Mesendoderm (in vitro differentiated cells): ENCODE data around the gene TMEM181.
"Not testable (repeated sequence)": the region's sequence is repeated elsewhere in the genome, so short reads cannot be mapped to it uniquely, and the experiment has no call there.

ENCODE experiments used
- DNase-seq: peaks from one replicate; pipeline ENCODE4 v3.0.0; 2013
- H2AK5ac ChIP-seq: 2 replicates; pipeline ENCODE4 v1.6.1; 2013; ENCODE audit warnings: low read length, inconsistent platforms
- H2BK120ac ChIP-seq: 2 replicates; pipeline ENCODE4 v1.6.1; 2013; ENCODE audit warnings: low read depth, mild to moderate bottlenecking, low read length, moderate library complexity, mixed read lengths
- H2BK15ac ChIP-seq: replicated peaks from 2 replicates; pipeline ENCODE4 v1.6.1; 2013; ENCODE audit warnings: low read depth, mild to moderate bottlenecking, moderate library complexity
- H2BK5ac ChIP-seq: 2 replicates; pipeline ENCODE4 v1.6.1; 2013; ENCODE audit warnings: low read length, inconsistent platforms
- H3K18ac ChIP-seq: 2 replicates; pipeline ENCODE4 v1.6.1; 2013; ENCODE audit warnings: mild to moderate bottlenecking, low read length, mixed read lengths
- H3K23ac ChIP-seq: one replicate; pipeline ENCODE4 v1.6.1; 2013; ENCODE audit warnings: low read length
- H3K27ac ChIP-seq: 2 replicates; pipeline ENCODE4 v1.5.1; 2013; ENCODE audit warnings: low read depth, mild to moderate bottlenecking, inconsistent platforms, low read length, moderate library complexity
- H3K27me3 ChIP-seq: 2 replicates; pipeline ENCODE4 v1.6.1; 2013; ENCODE audit warnings: low read length, control low read depth, mild to moderate bottlenecking, inconsistent platforms; ENCODE audit not compliant: insufficient read depth, poor library complexity
- H3K36me3 ChIP-seq: 2 replicates; pipeline ENCODE4 v1.6.1; 2013; ENCODE audit warnings: low read length, inconsistent platforms; ENCODE audit not compliant: control insufficient read depth, insufficient read depth
- H3K4ac ChIP-seq: one replicate; pipeline ENCODE4 v1.6.1; 2013; ENCODE audit warnings: low read depth, mild to moderate bottlenecking, low read length, moderate library complexity
- H3K4me1 ChIP-seq: 2 replicates; pipeline ENCODE4 v1.6.1; 2013; ENCODE audit warnings: low read depth, low read length, inconsistent platforms; ENCODE audit not compliant: control insufficient read depth
- H3K4me2 ChIP-seq: 2 replicates; pipeline ENCODE4 v1.6.1; 2013; ENCODE audit warnings: low read length
- H3K4me3 ChIP-seq: 2 replicates; pipeline ENCODE4 v1.5.1; 2013; ENCODE audit warnings: mild to moderate bottlenecking, low read length
- H3K56ac ChIP-seq: one replicate; pipeline ENCODE4 v1.6.1; 2013; ENCODE audit warnings: low read length
- H3K79me1 ChIP-seq: 2 replicates; pipeline ENCODE4 v1.6.1; 2013; ENCODE audit warnings: low read length, inconsistent platforms
- H3K79me2 ChIP-seq: 2 replicates; pipeline ENCODE4 v1.6.1; 2013; ENCODE audit warnings: mild to moderate bottlenecking, low read length; ENCODE audit not compliant: control insufficient read depth, insufficient read depth
- H3K9ac ChIP-seq: 2 replicates; pipeline ENCODE4 v1.6.1; 2013; ENCODE audit warnings: low read length, inconsistent platforms
- H4K5ac ChIP-seq: one replicate; pipeline ENCODE4 v1.6.1; 2013; ENCODE audit warnings: low read length
- H4K8ac ChIP-seq: one replicate; pipeline ENCODE4 v1.6.1; 2013; ENCODE audit warnings: low read depth, mild to moderate bottlenecking, control low read depth, low read length, moderate library complexity
- WGBS: extraction: QIAGEN DNeasy Blood & Tissue Kit; methylation state at CpG from one replicate; pipeline ENCODE4 v1.1.7; 2013; ENCODE audit warnings: low lambda C conversion rate, missing lambda C conversion rate; ENCODE audit not compliant: insufficient coverage; ENCODE audit errors: extremely low coverage; 5-methylcytosine and 5-hydroxymethylcytosine counted together

Gene TMEM181

DNA sequence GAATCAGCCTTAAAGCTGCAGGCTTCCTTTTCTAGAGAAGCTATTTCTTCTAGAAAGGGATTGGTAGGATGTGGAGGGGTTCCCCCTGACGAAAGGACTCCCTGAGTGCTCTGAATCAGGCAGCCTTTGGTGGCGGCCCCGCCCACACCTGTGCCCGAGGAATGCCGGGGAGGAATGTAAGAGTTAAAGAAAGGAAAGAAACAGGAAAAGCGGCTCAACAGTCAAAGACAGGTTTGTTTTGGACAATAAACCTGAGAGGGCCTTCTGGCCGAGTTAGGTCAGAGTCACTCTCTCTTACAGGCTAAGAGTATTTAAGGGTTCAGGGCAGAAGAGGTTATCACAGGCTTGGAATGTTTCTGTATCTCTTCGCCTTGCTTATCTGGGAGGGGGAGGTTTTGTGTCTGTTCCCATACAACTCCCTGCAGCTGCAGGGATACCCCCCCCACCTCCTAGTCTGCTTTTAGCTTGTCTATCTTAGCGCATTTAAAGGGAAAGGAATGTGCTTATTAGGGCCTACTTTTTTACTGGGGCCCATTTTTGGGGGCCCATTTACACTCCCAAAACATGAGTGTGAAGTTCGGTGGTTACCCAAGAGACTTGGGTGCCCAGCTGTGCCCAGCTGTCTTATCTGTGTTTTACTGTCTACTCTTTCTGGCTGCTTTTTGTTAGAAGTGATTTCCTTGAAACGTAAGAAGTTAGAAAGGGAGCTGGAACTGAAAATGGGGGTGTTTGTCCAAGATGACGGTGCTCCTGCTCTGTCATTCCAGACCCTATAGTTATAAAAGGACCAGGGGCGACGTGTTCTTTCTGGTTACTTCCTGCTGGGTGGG is 51.9 kb downstream of the TMEM181 start:
- Histone ChIP-seq H2AK5ac (no peak overlapping the region), H4K5ac (no peak overlapping the region), H3K56ac (peak overlapping the region; percentile 26), H3K27ac (peak overlapping the region; percentile 69), H3K79me2 (no peaks in the 10 kb centered on the region), H3K79me1 (no peaks in the 10 kb centered on the region), H4K8ac (no peak overlapping the region), H2BK120ac (peak overlapping the region; percentile 95), H3K27me3 (no peaks in the 10 kb centered on the region), H2BK5ac (peak overlapping the region; percentile 77), H3K4me2 (peak overlapping the region; percentile 11), H2BK15ac (no peak overlapping the region), H3K23ac (no peak overlapping the region), H3K4me3 (no peak overlapping the region), H3K36me3 (peaks cover 1% of the 10 kb centered on the region), H3K4ac (peak overlapping the region; percentile 43), H3K4me1 (peaks cover 12% of the 10 kb centered on the region), H3K9ac (peak overlapping the region; percentile 31), H3K18ac (peak overlapping the region; percentile 91)
- DNase-seq = peak; percentile 96
- WGBS = no CpG with 5 or more reads among the region's 14 CpGs

DNA sequence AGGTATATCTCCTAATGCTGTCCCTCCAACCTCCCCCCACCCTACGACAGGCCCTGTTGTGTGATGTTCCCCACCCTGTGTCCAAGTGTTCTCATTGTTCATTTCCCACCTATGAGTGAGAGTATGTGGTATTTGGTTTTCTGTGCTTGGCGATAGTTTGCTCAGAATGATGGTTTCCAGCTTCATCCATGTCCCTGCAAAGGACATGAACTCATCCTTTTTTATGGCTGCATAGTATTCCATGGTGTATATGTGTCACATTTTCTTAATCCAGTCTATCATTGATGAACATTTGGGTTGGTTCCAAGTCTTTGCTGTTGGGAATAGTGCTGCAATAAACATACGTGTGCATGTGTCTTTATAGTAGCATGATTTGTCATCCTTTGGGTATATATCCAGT is 54.7 kb downstream of the TMEM181 start:
- not testable (repeated sequence) for H2BK120ac ChIP-seq, H3K4me2 ChIP-seq, H3K18ac ChIP-seq, H3K23ac ChIP-seq, H3K9ac ChIP-seq, H3K4me3 ChIP-seq, H4K5ac ChIP-seq, H3K4ac ChIP-seq, H3K27ac ChIP-seq, DNase-seq, H2BK15ac ChIP-seq, H3K36me3 ChIP-seq, H3K56ac ChIP-seq, H3K79me1 ChIP-seq, H2AK5ac ChIP-seq, H3K27me3 ChIP-seq, H4K8ac ChIP-seq, H2BK5ac ChIP-seq, H3K79me2 ChIP-seq
- no CpG with 5 or more reads among the region's 3 CpGs for WGBS
- H3K4me1 ChIP-seq = peaks cover 12% of the 10 kb centered on the region

DNA sequence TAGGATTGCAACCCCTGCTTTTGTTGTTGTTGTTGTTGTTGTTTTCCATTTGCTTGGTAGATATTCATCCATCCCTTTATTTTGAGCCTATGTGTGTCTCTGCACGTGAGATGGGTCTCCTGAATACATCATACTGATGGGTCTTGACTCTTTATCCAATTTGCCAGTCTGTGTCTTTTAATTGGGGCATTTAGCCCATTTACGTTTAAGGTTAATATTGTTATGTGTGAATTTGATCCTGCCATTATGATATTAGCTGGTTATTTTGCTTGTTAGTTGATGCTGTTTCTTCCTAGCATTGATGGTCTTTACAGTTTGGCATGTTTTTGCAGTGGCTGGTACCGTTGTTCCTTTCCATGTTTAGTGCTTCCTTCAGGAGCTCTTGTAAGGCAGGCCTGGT is 58.4 kb downstream of the TMEM181 start:
- not testable (repeated sequence) for H3K4me2 ChIP-seq, H4K5ac ChIP-seq, H3K4me3 ChIP-seq, H4K8ac ChIP-seq, H2AK5ac ChIP-seq, H2BK15ac ChIP-seq, H3K23ac ChIP-seq, H3K9ac ChIP-seq, H3K79me1 ChIP-seq, H3K27ac ChIP-seq, H3K27me3 ChIP-seq, DNase-seq, H3K56ac ChIP-seq, H3K79me2 ChIP-seq, H3K4me1 ChIP-seq, H3K36me3 ChIP-seq, H3K4ac ChIP-seq, H2BK120ac ChIP-seq, H2BK5ac ChIP-seq, H3K18ac ChIP-seq
- no CpG with 5 or more reads among the region's 3 CpGs for WGBS

DNA sequence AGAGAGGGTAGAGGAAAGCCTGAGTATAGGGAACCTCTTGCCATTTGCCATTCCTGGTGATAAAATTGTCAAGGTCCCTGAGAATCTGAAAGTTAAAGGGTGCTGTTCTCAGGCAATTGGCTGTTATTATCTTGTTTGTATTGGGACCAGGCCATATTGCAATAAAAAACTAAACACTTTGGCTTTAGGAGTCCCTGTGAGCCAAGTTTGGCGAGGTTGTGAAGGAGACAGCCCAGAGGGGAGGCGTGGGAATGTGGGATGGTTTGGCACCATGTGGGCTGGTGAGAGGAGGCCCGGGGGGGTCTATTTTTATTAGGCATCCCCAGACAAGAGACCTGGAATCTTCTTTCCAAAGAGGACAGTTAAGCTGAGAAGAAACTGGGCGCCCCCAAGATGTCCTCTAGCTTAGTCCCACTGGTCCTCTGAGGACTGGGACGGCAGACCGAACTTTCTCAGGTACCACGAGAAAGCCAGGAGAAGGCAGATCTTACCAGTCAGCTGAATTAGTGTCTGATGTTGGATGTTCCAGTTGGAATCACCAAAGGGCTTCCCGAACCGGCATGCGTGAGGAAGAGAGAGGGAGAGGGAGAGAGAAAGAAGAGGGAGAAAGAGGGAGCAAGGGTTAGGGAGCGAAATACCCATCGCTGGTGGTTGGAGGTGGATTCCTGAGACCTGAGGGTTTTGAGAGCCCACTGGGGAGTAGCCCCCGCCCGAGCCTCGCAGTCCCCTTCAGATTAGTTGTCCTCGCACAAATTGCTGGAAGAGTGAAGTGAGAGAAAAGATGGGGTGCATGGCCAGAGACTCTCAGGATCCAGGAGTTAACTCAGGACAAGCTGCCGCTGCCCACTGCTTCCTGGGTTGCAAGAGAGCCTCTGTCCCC is 60.3 kb downstream of the TMEM181 start:
- Histone ChIP-seq H3K4me2 (no peak overlapping the region), H3K79me2 (no peaks in the 10 kb centered on the region), H2BK5ac (no peak overlapping the region), H3K18ac (no peak overlapping the region), H3K56ac (no peak overlapping the region), H3K4me3 (no peak overlapping the region), H2AK5ac (no peak overlapping the region), H3K79me1 (no peaks in the 10 kb centered on the region), H2BK15ac (no peak overlapping the region), H3K27ac (no peak overlapping the region), H3K23ac (no peak overlapping the region), H3K36me3 (peaks cover 4% of the 10 kb centered on the region), H4K8ac (no peak overlapping the region), H2BK120ac (no peak overlapping the region), H3K4me1 (no peaks in the 10 kb centered on the region), H3K27me3 (no peaks in the 10 kb centered on the region), H4K5ac (no peak overlapping the region), H3K4ac (no peak overlapping the region), H3K9ac (no peak overlapping the region)
- DNase-seq = no peak
- no CpG with 5 or more reads among the region's 17 CpGs for WGBS

DNA sequence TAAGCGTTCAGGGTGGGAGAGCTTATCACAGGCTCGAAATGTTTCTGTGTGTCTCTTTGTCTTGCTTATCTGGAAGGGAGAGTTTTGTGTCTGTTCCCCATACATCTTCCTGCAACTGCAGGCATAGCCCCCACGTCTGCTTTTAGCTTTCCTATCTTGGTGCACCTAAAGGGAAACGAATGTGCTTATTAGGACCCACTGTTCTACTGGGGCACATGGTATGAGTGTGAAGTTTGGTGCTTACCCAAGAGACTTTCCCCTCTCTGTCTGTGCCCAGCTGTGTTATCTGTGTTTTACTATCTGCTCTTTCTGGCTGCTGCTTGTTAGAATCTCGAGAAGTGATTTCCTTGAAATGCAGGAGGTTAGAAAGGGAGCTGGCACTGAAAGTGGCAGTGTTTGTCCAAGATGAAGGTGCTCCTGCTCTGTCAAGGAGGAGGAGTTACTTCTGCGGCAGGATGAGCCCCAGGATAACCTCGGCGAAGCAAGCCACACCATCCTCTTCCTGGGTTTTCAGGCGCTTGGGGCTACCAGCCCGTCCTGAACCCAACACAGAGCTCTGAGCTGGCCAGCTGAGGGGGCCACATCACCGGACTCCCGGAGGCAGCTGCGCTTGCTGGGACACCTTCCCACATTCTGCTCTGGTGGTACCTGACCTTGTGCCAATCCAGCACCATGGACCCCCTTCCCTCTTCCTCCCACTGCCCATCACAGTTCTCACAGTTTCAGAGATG is 61.2 kb downstream of the TMEM181 start:
- Histone ChIP-seq H3K79me1 (no peaks in the 10 kb centered on the region), H4K5ac (no peak overlapping the region), H2BK120ac (no peak overlapping the region), H3K4ac (no peak overlapping the region), H3K4me2 (no peak overlapping the region), H3K9ac (no peak overlapping the region), H2BK15ac (no peak overlapping the region), H3K36me3 (peaks cover 4% of the 10 kb centered on the region), H3K4me1 (no peaks in the 10 kb centered on the region), H2BK5ac (no peak overlapping the region), H3K79me2 (no peaks in the 10 kb centered on the region), H3K56ac (no peak overlapping the region), H4K8ac (no peak overlapping the region), H2AK5ac (no peak overlapping the region), H3K4me3 (no peak overlapping the region), H3K18ac (no peak overlapping the region), H3K27ac (no peak overlapping the region), H3K23ac (no peak overlapping the region), H3K27me3 (no peaks in the 10 kb centered on the region)
- WGBS = no CpG with 5 or more reads among the region's 13 CpGs
- no peak for DNase-seq
